Mucosa of gallbladder (tissue), 1 donor: ENCODE data around the gene AGFG1. TPM values are rescaled to one million over a fixed set of nuclear protein-coding genes. Genes with fewer than 3 reads are reported as not detected.
"Not testable (repeated sequence)": the region's sequence is repeated elsewhere in the genome, so short reads cannot be mapped to it uniquely, and the experiment has no call there.

Source experiments
- DNase-seq: peaks from one replicate; pipeline ENCODE4 v3.0.0-alpha.2; 2020; ENCODE audit warnings: low spot score
- total RNA-seq: library from RNA; stranded (reverse); gene quantifications from one replicate; pipeline ENCODE4 v1.2.1, GENCODE V29; 2021
- donor health status: DM: no; HTN: no; CAD: no.

AGFG1 gene
- total RNA-seq, 1 donor from 2014 or later, result 77.9 TPM

DNA sequence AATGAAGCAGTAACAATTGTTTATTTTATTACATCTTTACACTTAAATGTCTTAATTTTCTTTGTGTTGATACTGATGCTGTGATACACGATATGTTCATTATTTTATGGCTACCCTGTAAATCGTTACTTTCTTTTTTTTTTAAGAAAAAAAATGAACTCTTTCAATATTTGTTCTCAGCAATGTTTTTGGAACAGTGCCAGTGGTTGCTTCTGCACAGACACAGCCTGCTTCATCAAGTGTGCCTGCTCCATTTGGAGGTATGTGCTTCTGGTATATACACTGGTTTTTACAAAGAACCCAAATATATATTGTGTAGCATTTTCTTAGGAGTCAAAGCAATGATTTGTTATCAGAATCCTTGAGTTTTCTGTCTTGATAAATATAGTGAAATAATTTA, 64.5 kb downstream of the AGFG1 start:
- DNase-seq, result no peak

- DNase-seq, result no peak
These were observed 67.6 kb downstream of the AGFG1 start for GRCh38 chr2:227539465-227539956.

- DNase-seq, result not testable (repeated sequence)
These were observed 68.4 kb downstream of the AGFG1 start for GRCh38 chr2:227540352-227540751.

DNA sequence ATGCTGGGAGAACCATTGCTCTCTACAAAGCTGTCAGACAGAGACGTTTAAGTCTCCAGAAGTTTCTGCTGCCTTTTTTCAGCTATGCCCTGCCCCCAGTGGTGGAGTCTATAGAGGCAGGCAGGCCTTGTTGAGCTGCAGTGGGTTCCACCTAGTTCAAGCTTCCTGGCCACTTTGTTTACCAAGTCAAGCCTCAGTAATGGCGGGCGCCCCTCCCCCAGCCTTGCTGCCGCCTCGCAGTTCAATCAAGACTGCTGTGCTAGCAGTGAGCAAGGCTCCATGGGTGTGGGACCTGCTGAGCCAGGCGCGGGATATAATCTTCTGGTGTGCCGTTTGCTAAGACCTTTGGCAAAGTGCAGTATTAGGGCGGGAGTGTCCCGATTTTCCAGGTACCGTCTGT, 74.0 kb downstream of the AGFG1 start:
- DNase-seq, result no peak

GRCh38 chr2:227551836-227552235, 79.9 kb downstream of the AGFG1 start:
- no peak for DNase-seq

GRCh38 chr2:227562581-227562980, 90.6 kb downstream of the AGFG1 start:
- no peak for DNase-seq

DNA sequence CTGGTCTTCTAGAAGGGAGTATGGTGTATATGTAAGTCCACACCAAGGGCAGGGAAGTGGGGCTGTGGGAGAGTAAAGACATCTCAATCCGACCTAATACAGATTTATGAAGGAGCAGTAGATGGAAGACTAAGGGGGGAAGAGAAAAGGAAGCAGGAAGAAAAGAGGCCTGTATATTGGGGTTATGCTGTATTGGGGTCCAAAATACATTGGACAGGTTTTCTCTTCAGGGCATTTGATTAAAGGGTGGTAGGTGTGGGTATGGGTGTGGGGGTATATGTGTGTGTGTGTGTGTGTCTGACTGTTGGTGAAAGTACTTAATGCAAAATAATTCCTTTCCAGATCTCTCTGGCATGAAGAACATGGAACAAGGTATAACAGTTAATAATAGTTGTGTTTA, 93.1 kb downstream of the AGFG1 start:
- DNase-seq, result no peak

DNA sequence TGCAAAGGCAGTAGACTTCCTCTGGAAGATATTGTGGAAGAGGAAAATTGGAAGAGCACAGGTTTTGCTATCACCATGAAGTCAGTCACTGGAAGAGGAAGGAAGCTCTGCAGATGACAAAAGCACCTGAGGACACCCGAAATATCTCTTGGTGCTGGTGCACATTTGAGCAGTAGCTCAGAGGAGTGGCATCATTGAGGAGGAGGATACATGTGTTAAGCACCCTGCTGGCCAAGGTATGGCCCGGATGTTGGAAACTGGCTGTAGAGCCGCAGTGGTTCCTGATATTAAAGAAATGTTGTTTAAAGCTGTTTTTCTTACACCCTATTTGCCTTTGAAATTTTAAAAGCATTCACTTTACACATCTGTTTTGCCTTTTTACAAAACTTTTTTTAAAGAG, 94.1 kb downstream of the AGFG1 start:
- DNase-seq, result no peak

- DNase-seq, result no peak
These were observed 96.9 kb downstream of the AGFG1 start for GRCh38 chr2:227568852-227569169.

- DNase-seq, result no peak
These were observed 98.7 kb downstream of the AGFG1 start for GRCh38 chr2:227570615-227571014.

DNA sequence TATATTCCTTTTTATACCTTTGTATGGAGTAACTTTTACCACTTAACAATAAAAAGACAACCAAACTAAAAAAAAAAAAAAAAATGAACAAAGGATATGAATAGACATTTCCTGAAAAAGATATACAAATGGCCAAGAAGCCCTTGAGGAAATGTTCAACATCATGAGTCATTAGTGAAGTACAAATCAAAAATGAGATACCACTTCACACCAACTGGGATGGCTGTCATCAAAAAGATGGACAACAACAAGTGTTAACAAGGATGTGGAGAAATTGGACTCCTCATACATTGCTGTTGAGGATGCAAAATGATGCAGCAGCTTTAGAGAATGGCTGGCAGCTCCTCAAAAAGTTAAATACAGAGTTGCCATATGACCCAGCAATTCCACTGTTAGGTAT, 104.2 kb downstream of the AGFG1 start:
- no peak for DNase-seq

- no peak for DNase-seq
These were observed 104.9 kb downstream of the AGFG1 start for GRCh38 chr2:227576812-227577211.

GRCh38 chr2:227577555-227577954, 105.6 kb downstream of the AGFG1 start:
- DNase-seq, result no peak

GRCh38 chr2:227578642-227579041, 106.7 kb downstream of the AGFG1 start:
- no peak for DNase-seq

DNA sequence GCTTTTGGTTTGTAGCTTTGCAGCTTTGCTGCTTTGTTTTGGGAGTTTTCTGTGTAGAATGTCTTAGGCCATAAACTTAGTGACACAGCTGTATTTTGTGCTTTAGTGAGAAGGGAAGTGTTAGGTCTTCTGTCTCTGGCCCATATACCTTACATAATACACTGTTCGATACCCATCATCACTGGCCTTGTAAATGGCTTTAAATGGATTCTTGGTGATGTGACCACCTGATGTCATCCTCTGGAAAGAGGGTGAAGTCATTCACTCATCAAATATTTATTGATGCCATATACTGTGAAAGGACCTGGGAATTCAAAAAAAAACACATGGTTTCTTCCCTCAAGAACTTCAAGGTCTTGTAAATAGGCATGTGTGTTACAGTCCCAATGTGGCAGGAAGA, 107.8 kb downstream of the AGFG1 start:
- no peak for DNase-seq

DNA sequence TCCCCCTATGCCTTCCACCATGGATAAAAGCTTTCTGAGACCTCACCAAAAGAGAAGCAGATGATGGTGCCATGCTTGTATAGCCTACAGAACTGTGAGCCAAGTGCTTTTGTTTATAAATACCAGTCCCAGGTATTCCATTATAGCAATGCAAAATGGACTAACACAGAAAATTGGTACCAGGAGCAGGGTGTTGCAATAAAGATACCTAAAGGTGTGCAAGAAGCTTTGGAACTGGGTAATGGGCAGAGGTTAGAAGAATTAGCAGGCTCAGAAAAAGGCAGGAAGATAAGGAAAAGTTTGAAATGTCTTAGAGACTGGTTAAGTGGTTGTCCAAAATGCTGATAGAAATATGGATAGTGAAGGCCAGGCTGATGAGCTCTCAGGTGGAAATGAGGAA, 110.4 kb downstream of the AGFG1 start:
- DNase-seq, result no peak

GRCh38 chr2:227592694-227593387, 120.9 kb downstream of the AGFG1 start:
- no peak for DNase-seq

- no peak for DNase-seq
These were observed 123.8 kb downstream of the AGFG1 start for GRCh38 chr2:227595797-227596196.

DNA sequence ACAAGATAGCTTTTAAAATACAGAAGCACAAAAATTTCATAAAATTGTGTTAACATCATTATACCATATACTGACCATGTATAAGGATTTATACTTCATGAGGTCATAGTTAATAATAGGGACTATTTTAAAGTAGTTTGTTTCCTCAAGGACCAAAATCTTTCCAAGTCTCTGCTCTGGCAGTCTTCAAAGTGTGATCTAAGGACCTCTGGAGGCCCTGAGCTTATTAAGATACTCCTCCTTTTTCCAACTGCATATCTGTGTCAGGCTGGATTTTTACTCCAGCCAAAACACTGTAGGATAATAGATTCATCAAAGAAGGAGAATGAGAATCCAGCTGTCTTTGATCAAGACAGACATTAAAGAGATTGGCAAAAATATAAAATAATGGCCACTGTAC, 125.1 kb downstream of the AGFG1 start:
- DNase-seq, result no peak

DNA sequence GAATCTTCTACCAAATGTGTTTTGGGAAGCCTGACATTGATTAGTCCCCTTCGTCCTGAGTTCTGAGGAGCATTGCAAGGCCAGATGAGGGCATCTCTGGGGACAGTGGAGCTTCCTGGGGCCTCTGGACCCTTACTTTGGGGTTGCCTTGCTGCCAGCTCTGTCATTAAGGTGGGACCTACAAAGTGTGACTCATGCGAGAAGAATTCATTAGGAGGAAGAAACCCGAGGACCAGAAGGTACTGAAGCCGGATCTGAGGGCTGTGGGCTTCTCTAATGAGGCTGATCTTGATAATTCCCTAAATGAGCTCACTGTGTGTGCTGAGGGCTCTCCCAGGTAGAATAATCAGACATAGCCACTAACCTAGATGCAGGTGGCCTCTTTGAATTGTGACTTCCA, 126.0 kb downstream of the AGFG1 start:
- DNase-seq, result no peak

DNA sequence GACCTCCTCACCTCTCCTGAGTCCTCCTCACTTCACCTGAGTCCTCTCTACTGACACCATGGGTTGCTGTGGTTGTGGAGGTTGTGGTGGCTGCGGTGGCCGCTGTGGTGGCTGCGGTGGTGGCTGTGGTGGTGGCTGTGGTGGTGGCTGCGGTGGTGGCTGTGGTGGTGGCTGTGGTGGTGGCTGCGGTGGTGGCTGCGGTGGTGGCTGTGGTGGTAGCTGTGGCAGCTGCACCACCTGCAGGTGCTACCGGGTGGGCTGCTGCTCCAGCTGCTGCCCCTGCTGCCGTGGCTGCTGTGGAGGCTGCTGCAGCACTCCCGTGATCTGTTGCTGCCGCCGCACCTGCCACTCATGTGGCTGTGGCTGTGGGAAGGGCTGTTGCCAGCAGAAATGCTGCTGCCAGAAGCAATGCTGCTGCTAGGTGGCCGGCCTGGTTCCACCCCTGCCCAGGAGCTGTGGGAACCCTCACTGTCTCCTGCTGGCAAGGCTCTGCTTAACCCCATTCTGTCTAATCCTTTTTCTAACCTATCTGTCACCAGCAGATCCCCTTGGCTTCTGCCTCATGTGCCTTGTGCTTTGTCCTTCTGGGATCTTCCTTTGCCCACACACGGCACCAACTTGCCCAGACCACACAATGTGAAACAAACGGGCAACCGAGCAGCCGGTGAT, 127.0 kb downstream of the AGFG1 start, which contains the start of gene SCYGR2:
TSS of gene SCYGR2 (plus strand) at position 59 of the 669 bp plus-strand sequence. CDS start at position 59, 0 bp downstream.
- DNase-seq, result not testable (repeated sequence)

DNA sequence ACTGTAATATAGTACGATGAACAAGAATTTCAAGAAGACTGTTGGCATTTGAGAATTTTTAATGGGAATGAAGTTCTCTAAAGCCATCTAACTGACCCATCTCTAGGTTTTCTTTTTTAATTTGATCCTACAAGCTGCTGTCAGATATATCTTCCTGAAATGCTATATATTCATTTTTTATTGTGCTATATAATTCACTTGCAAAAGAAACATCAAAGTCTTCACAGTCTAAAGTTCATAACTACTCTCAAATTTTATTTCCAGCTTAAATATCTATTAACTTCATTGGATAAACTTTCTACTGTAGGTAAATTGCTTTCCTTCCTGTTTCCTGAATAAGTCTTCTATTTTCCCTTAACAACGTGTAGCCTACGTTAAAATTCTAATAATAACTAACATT, 130.4 kb downstream of the AGFG1 start:
- DNase-seq, result no peak

GRCh38 chr2:227606476-227606875, 134.5 kb downstream of the AGFG1 start:
- no peak for DNase-seq

- DNase-seq, result no peak
These were observed 136.0 kb downstream of the AGFG1 start for GRCh38 chr2:227607941-227608340.
